Ishikawa (cell line): ENCODE measurements around the gene FAM181A.

Source experiments
- CEBPB ChIP-seq: IDR thresholded peaks from 2 replicates; pipeline ENCODE4 v1.6.1; 2012
- CREB1 ChIP-seq: IDR thresholded peaks from 2 replicates; pipeline ENCODE4 v1.6.1; 2012; ENCODE audit warnings: low read depth
- EGR1 ChIP-seq: IDR thresholded peaks from 2 replicates; pipeline ENCODE4 v1.6.1; 2012
- EP300 ChIP-seq: IDR thresholded peaks from 2 replicates; pipeline ENCODE4 v1.6.1; 2012; ENCODE audit warnings: borderline replicate concordance
- FOXM1 ChIP-seq: IDR thresholded peaks from 2 replicates; pipeline ENCODE4 v1.6.1; 2012; ENCODE audit warnings: low read depth, borderline replicate concordance
- NFIC ChIP-seq: IDR thresholded peaks from 2 replicates; pipeline ENCODE4 v1.6.1; 2012
- RAD21 ChIP-seq: IDR thresholded peaks from 2 replicates; pipeline ENCODE4 v1.6.1; 2012; ENCODE audit warnings: low read depth
- TAF1 ChIP-seq: IDR thresholded peaks from 2 replicates; pipeline ENCODE4 v1.6.1; 2012; ENCODE audit warnings: low read depth, mild to moderate bottlenecking
- TCF12 ChIP-seq: IDR thresholded peaks from 2 replicates; pipeline ENCODE4 v1.6.1; 2012; ENCODE audit warnings: low read depth
- TEAD4 ChIP-seq: IDR thresholded peaks from 2 replicates; pipeline ENCODE4 v1.6.1; 2012
- YY1 ChIP-seq: IDR thresholded peaks from 2 replicates; pipeline ENCODE4 v1.6.1; 2012; ENCODE audit warnings: low read depth
- ZBTB7A ChIP-seq: IDR thresholded peaks from 2 replicates; pipeline ENCODE4 v1.6.1; 2012; ENCODE audit warnings: low read depth
- TF ChIP-seq, protein P1 (sequence below): IDR thresholded peaks from 2 replicates; pipeline ENCODE4 v1.6.1; 2012
- TF ChIP-seq, protein P2 (sequence below): IDR thresholded peaks from 2 replicates; pipeline ENCODE4 v1.6.1; 2012; ENCODE audit warnings: low read depth, mild to moderate bottlenecking
- TF ChIP-seq, protein P3 (sequence below): IDR thresholded peaks from 2 replicates; pipeline ENCODE4 v1.6.1; 2012

FAM181A gene

DNA sequence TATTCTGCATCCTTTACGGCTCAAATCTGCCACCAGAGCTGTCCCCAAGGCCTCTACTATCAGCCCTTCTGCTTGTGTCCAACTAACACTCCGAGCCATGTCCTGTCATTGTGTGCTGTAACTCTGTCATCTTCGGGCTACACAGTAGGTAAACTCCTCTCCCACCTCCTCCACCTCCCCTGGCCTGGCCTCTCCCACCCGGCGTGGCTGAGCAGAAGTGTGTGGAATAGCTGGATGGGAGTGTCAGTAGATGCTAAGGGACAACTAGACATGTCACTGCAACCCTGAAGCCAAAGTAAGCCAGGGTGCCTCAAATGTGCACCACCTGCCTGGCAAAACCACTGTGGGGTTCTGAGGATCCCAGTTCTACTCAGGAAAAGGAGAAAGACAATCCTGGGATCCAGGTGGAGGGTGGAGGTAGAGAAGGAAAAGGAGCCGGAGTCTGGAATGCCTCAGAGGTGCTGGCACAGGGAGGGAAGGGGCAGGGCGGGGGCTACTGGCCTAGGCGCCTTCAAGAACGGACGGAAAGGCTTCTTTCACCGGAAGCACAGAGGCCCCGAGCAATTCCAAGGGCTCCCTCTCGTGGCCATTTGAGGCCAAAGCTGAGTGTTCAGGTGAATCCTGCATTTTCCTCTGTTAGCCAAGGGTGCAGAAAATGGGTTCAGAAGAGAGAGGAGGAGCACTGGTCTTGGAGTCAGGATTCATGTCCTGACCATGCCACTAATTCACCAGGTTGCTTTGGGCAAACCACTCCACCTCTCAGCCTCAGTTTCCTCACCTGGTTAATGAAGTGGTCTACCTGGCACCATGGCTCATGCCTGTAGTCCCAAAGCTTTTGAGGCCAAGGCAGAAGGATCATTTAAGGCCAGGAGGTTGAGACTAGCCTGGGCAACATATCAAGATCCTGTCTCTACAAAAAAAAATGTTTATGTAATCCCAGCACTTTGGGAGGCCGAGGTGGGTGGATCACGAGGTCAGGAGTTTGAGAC, 20.5 kb upstream of the FAM181A start:
- no peak for TF ChIP-seq TCF12
- TF ChIP-seq, protein P1, sequence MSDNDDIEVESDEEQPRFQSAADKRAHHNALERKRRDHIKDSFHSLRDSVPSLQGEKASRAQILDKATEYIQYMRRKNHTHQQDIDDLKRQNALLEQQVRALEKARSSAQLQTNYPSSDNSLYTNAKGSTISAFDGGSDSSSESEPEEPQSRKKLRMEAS: peak; percentile 13; the same call in 1 of the 2 replicates
- TF ChIP-seq, protein P2, sequence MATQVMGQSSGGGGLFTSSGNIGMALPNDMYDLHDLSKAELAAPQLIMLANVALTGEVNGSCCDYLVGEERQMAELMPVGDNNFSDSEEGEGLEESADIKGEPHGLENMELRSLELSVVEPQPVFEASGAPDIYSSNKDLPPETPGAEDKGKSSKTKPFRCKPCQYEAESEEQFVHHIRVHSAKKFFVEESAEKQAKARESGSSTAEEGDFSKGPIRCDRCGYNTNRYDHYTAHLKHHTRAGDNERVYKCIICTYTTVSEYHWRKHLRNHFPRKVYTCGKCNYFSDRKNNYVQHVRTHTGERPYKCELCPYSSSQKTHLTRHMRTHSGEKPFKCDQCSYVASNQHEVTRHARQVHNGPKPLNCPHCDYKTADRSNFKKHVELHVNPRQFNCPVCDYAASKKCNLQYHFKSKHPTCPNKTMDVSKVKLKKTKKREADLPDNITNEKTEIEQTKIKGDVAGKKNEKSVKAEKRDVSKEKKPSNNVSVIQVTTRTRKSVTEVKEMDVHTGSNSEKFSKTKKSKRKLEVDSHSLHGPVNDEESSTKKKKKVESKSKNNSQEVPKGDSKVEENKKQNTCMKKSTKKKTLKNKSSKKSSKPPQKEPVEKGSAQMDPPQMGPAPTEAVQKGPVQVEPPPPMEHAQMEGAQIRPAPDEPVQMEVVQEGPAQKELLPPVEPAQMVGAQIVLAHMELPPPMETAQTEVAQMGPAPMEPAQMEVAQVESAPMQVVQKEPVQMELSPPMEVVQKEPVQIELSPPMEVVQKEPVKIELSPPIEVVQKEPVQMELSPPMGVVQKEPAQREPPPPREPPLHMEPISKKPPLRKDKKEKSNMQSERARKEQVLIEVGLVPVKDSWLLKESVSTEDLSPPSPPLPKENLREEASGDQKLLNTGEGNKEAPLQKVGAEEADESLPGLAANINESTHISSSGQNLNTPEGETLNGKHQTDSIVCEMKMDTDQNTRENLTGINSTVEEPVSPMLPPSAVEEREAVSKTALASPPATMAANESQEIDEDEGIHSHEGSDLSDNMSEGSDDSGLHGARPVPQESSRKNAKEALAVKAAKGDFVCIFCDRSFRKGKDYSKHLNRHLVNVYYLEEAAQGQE: no peak
- peak; percentile 93 for TF ChIP-seq RAD21

DNA sequence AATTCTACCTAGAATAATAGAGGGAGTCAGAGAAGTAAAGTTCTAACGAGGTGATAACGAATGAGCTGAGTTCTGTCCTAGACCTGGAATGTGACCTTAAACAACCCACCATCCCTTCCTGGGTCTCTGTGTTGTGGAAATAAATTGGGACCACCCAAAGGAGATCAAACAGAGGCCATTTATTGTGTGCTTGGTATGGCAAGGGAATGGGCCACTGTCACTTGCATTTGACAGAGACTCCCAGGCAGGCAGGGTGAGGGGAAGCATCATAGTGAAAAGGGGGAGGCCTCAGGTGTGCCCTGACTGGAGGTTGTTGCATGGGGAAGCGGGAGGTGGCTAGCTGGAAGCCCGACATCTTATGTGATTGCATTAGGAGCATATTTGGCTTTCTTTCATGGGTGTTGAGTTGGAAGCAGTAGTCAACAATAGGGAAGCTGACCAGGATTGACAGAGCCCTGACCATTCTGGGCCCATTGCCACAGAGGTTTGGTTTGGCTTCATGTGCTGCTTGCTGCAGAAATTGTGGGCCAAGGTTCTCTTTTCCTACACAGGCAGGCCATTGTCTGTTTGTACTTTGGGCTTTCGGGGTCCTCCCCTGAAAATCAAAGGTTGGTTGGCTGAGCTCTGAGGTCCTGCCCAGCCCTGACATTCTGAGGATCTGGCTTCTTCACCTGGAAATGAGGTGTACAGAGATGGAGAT, 17.6 kb upstream of the FAM181A start:
- TF ChIP-seq TAF1 (no peak), CREB1 (no peak), RAD21 (no peak), EGR1 (no peak), CEBPB (no peak), NFIC (no peak)
- TF ChIP-seq, protein P3, sequence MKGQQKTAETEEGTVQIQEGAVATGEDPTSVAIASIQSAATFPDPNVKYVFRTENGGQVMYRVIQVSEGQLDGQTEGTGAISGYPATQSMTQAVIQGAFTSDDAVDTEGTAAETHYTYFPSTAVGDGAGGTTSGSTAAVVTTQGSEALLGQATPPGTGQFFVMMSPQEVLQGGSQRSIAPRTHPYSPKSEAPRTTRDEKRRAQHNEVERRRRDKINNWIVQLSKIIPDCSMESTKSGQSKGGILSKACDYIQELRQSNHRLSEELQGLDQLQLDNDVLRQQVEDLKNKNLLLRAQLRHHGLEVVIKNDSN: no peak

DNA sequence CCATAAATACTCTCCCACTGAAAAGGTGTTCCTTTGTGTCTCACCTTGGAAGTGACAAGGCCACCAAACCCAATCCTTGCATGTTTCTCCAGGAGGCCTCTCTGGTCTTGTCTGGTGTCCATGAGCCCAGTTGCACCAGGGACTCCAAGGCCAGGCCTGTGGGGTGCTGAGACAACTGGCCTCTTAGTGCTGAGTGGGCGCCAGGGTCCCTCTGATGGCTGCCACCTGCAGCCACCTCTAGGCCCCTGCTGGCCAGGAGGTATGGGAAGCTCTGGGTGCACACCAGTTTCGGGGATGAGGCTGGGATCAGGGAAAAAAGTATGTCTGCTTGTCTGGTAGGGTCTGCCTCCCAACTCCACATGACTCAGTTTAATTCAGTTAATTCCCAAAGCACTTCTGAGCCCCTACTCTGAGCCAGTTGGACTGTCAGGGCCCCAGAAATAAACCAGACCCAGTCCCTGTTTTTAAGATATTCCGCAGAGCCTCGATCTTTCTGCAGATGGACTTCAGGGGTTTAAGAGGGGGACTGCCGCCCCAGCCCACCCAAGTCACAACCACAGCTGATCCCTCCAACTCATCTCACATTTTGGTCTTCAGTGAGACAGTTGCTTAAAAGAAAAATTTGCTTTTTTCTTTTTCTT, 15.0 kb upstream of the FAM181A start:
- TF ChIP-seq NFIC (no peak), CEBPB (no peak)
- TF ChIP-seq, protein P2: no peak

DNA sequence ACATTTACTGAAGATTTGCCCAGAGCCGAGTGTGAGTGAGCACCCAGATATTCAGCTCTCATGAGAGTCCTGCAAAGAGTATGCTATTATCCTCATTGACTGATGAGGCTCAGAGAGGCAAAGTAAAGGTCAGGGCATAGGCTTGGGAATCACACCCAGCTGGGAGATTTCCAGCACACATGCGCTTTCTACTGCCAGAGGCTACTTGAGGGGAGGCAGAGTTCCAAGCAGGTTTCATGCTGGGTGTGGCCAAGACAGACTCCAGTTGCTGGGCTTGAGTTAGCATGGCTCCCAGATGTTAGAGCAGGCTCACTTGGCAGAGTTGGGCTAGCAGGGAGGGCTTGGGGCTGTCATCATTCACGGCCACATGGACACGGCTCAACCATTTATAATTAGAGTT, 14.4 kb upstream of the FAM181A start:
- TF ChIP-seq RAD21 (no peak), EP300 (no peak), TAF1 (no peak), CEBPB (no peak), TCF12 (no peak), YY1 (no peak), NFIC (no peak), FOXM1 (no peak), CREB1 (no peak), ZBTB7A (no peak)
- TF ChIP-seq, protein P1: no peak
- TF ChIP-seq, protein P2: no peak

DNA sequence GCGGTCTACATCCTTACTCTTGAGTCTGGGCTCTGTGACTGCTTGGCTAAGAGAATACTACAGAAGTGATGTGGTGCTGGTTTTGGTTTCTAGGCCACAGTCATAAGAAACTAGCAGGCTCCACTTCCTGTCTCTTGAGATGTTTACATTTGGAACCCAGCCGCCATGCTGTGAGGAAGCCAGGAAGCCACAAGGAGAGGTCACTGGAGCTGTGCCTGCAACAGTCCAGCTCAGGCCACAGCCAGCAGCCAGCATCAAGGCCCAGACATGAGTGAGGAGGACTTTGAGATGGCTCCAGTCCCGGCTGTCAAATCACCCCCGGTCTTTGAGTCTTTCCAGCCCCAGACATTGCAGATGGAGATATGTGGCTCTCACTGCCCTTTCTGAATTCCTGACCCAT, 12.9 kb upstream of the FAM181A start:
- TF ChIP-seq YY1 (0 out of 2 replicates have a peak, but pooled peaks have one; percentile 32), TEAD4 (no peak)
